Keratinocyte (primary cell): ENCODE measurements around the gene PRLR.

Source experiments
- CTCF ChIP-seq, 3 experiments: IDR thresholded peaks in 1 of 3; conservative IDR thresholded peaks in 1 of 3; optimal IDR thresholded peaks in 1 of 3; 2 replicates in 2 of 3; 3 replicates in 1 of 3; pipeline versions ENCODE3 to v1.5.1; 2011; ENCODE audit warnings: low read length in 3 of 3, mild to moderate bottlenecking in 3 of 3, moderate library complexity in 2 of 3, control low read depth in 1 of 3, inconsistent platforms in 1 of 3; ENCODE audit not compliant: insufficient read depth in 2 of 3; ENCODE audit errors: extremely low read depth in 1 of 3
- EZH2 ChIP-seq: IDR thresholded peaks from one replicate; pipeline ENCODE4 v1.6.1; 2012; ENCODE audit warnings: inconsistent platforms, mild to moderate bottlenecking, low read length, moderate library complexity

- no peak for TF ChIP-seq CTCF (optimal IDR thresholded peaks at IDR 0.05 in 1 of 3, IDR thresholded peaks at IDR 0.05 in 1 of 3, conservative IDR thresholded peaks at IDR 0.05 in 1 of 3; ENCODE audit: extremely low read depth in 1 of 3, insufficient read depth in 2 of 3, low read length in 3 of 3)
- TF ChIP-seq EZH2, result no peak
Measured at GRCh38 chr5:35114698-35115097, 115.6 kb downstream of the PRLR start.
